Testis (tissue), 2 donors: ENCODE measurements around the gene MYRF.

Experiments used
- CTCF ChIP-seq, 3 experiments: fragments of 450-650 bp in 2 of 3; fragments of 200-600 bp in 1 of 3; sonication (generic) in 1 of 3; IDR thresholded peaks; one replicate each; pipeline ENCODE4 v1.5.1; 2016 to 2019; ENCODE audit warnings: antibody characterized with exemption in 3 of 3, mild to moderate bottlenecking in 2 of 3, moderate library complexity in 1 of 3
- POLR2A ChIP-seq: fragments of 450-650 bp; IDR thresholded peaks from one replicate; pipeline ENCODE4 v1.6.1; 2017; ENCODE audit warnings: antibody characterized with exemption, mild to moderate bottlenecking, moderate library complexity

- TF ChIP-seq CTCF (IDR thresholded peaks at IDR 0.05) (no peak), POLR2A (no peak)
Measured at GRCh38 chr11:61771985-61772455, 19.6 kb downstream of the MYRF start.
